Neuronal stem cell (in vitro differentiated cells): ENCODE results near the gene SHFL.

ENCODE experiments used
- DNase-seq: peaks from one replicate; pipeline ENCODE4 v3.0.0-alpha.2; 2013; ENCODE audit warnings: low spot score
- H2AFZ ChIP-seq: one replicate; pipeline ENCODE4 v1.6.1; 2013; ENCODE audit warnings: mild to moderate bottlenecking, low read length, inconsistent platforms
- H2AK5ac ChIP-seq: 2 replicates; pipeline ENCODE4 v1.6.1; 2013; ENCODE audit warnings: low read depth, mild to moderate bottlenecking, inconsistent platforms, low read length, moderate library complexity, mixed read lengths
- H2BK120ac ChIP-seq: 2 replicates; pipeline ENCODE4 v1.6.1; 2013; ENCODE audit warnings: low read depth, mild to moderate bottlenecking, inconsistent platforms, low read length, moderate library complexity, mixed read lengths
- H2BK12ac ChIP-seq: one replicate; pipeline ENCODE4 v1.6.1; 2013; ENCODE audit warnings: low read length, inconsistent platforms
- H2BK15ac ChIP-seq: 2 replicates; pipeline ENCODE4 v1.6.1; 2013; ENCODE audit warnings: mild to moderate bottlenecking, low read length, inconsistent platforms, mixed read lengths
- H2BK5ac ChIP-seq: one replicate; pipeline ENCODE4 v1.6.1; 2013; ENCODE audit warnings: inconsistent platforms, mild to moderate bottlenecking, low read length, moderate library complexity
- H3K14ac ChIP-seq: one replicate; pipeline ENCODE4 v1.6.1; 2013; ENCODE audit warnings: low read length, inconsistent platforms
- H3K18ac ChIP-seq: 2 replicates; pipeline ENCODE4 v1.6.1; 2013; ENCODE audit warnings: low read length, inconsistent platforms
- H3K23ac ChIP-seq: 2 replicates; pipeline ENCODE4 v1.6.1; 2013; ENCODE audit warnings: low read depth, mild to moderate bottlenecking, mixed read lengths, low read length, inconsistent platforms; ENCODE audit not compliant: poor library complexity
- H3K27ac ChIP-seq: replicated peaks from 3 replicates; pipeline ENCODE4 v1.5.1; 2013; ENCODE audit warnings: low read length, inconsistent platforms
- H3K27me3 ChIP-seq, 3 experiments: 2 replicates each; pipeline ENCODE4 v1.6.1; 2013; ENCODE audit warnings: low read length in 3 of 3, mild to moderate bottlenecking in 2 of 3, inconsistent platforms in 1 of 3, low read depth in 1 of 3, mixed read lengths in 1 of 3, moderate library complexity in 1 of 3; ENCODE audit not compliant: control insufficient read depth in 3 of 3, insufficient read depth in 3 of 3
- H3K36me3 ChIP-seq, 2 donors: replicated peaks in 1 of 2; 2 replicates each; pipeline ENCODE4 v1.6.1; 2013; ENCODE audit warnings: low read length in 2 of 2; ENCODE audit not compliant: control insufficient read depth in 2 of 2, insufficient read depth in 2 of 2
- H3K4ac ChIP-seq: 2 replicates; pipeline ENCODE4 v1.6.1; 2013; ENCODE audit warnings: inconsistent platforms, mild to moderate bottlenecking, low read length, moderate library complexity
- H3K4me1 ChIP-seq, 2 donors: 1 replicate in 1 of 2; 2 replicates in 1 of 2; pipeline ENCODE4 v1.6.1; 2013; ENCODE audit warnings: low read length in 2 of 2, low read depth in 1 of 2; ENCODE audit not compliant: control insufficient read depth in 2 of 2, insufficient read depth in 1 of 2
- H3K4me2 ChIP-seq: one replicate; pipeline ENCODE4 v1.6.1; 2013; ENCODE audit warnings: mild to moderate bottlenecking, low read length, inconsistent platforms; ENCODE audit not compliant: insufficient read depth, poor library complexity, severe bottlenecking
- H3K4me3 ChIP-seq, 2 donors: 2 replicates each; pipeline ENCODE4 v1.5.1; 2013; ENCODE audit warnings: low read length in 2 of 2, mild to moderate bottlenecking in 2 of 2, inconsistent platforms in 1 of 2, moderate library complexity in 1 of 2
- H3K79me1 ChIP-seq: one replicate; pipeline ENCODE4 v1.6.1; 2013; ENCODE audit warnings: low read depth, mild to moderate bottlenecking, inconsistent platforms, low read length, moderate library complexity
- H3K9ac ChIP-seq: one replicate; pipeline ENCODE4 v1.6.1; 2013; ENCODE audit warnings: mild to moderate bottlenecking, low read depth, low read length, inconsistent platforms; ENCODE audit not compliant: poor library complexity
- H3K9me3 ChIP-seq, 2 donors: replicated peaks in 1 of 2; 2 replicates each; pipeline versions ENCODE3 to v1.6.1; 2013; ENCODE audit warnings: low read length in 2 of 2, mild to moderate bottlenecking in 2 of 2, inconsistent platforms in 1 of 2, low read depth in 1 of 2, mixed read lengths in 1 of 2, moderate library complexity in 1 of 2; ENCODE audit not compliant: control insufficient read depth in 2 of 2, insufficient read depth in 1 of 2
- H4K8ac ChIP-seq: one replicate; pipeline ENCODE4 v1.6.1; 2013; ENCODE audit warnings: low read depth, mild to moderate bottlenecking, inconsistent platforms, low read length, moderate library complexity
- H4K91ac ChIP-seq: one replicate; pipeline ENCODE4 v1.6.1; 2013; ENCODE audit warnings: low read length, low read depth, mild to moderate bottlenecking, inconsistent platforms; ENCODE audit not compliant: poor library complexity
- WGBS, 2 donors: extraction: QIAGEN DNeasy Blood & Tissue Kit; methylation state at CpG; one replicate each; pipeline ENCODE4 v1.1.7; 2013; ENCODE audit warnings: missing lambda C conversion rate in 2 of 2, mixed read lengths in 1 of 2; ENCODE audit not compliant: insufficient read length in 2 of 2, insufficient replicate concordance in 1 of 2; ENCODE audit errors: extremely low coverage in 2 of 2; 5-methylcytosine and 5-hydroxymethylcytosine counted together

The SHFL gene

GRCh38 chr19:10070730-10071446 is 15.2 kb upstream of the SHFL start:
- peak overlapping the region; percentile 43 for H3K23ac ChIP-seq
- no peak overlapping the region for H2BK120ac ChIP-seq
- H3K27me3 ChIP-seq: peaks cover 0 to 5% (median 1%) of the 10 kb centered on the region in 3 experiments
- peaks cover 0 to 3% of the 10 kb centered on the region in 2 donors for H3K9me3 ChIP-seq
- H2AK5ac ChIP-seq: peak overlapping the region; percentile 37
- H3K14ac ChIP-seq: peak overlapping the region; percentile 38
- no peaks in the 10 kb centered on the region for H3K36me3 ChIP-seq
- no peak overlapping the region for H2BK12ac ChIP-seq
- no peak overlapping the region for H4K8ac ChIP-seq
- H3K4me1 ChIP-seq: peaks cover 0 to 2% of the 10 kb centered on the region in 2 donors
- no peak for DNase-seq
- H2AFZ ChIP-seq: peak overlapping the region; percentile 17
- H2BK15ac ChIP-seq: no peak overlapping the region
- H3K4ac ChIP-seq: no peak overlapping the region
- no CpG with 5 or more reads among the region's 22 CpGs for WGBS, 2 donors
- no peak overlapping the region for H4K91ac ChIP-seq
- no peak overlapping the region for H3K27ac ChIP-seq
- peak overlapping the region; percentile 48 for H3K18ac ChIP-seq
- H2BK5ac ChIP-seq: no peak overlapping the region
- peaks cover 2% of the 10 kb centered on the region for H3K79me1 ChIP-seq
- H3K4me2 ChIP-seq: no peak overlapping the region
- no peak overlapping the region for H3K4me3 ChIP-seq
- no peak overlapping the region for H3K9ac ChIP-seq

- no peak overlapping the region for H4K8ac ChIP-seq
- H3K4me2 ChIP-seq: no peak overlapping the region
- no peak overlapping the region for H2BK5ac ChIP-seq
- no peak overlapping the region for H3K4ac ChIP-seq
- H2BK12ac ChIP-seq: no peak overlapping the region
- H3K9ac ChIP-seq: no peak overlapping the region
- no peak overlapping the region for H3K14ac ChIP-seq
- peaks cover 0 to 3% of the 10 kb centered on the region in 2 donors for H3K9me3 ChIP-seq
- no peak overlapping the region for H3K23ac ChIP-seq
- H2AFZ ChIP-seq: no peak overlapping the region
- no CpG with 5 or more reads among the region's 2 CpGs for WGBS, 2 donors
- peaks cover 2% of the 10 kb centered on the region for H3K79me1 ChIP-seq
- no peak overlapping the region for H3K27ac ChIP-seq
- no peaks in the 10 kb centered on the region for H3K36me3 ChIP-seq
- H4K91ac ChIP-seq: no peak overlapping the region
- no peak for DNase-seq
- no peak overlapping the region for H3K18ac ChIP-seq
- no peak overlapping the region for H2BK15ac ChIP-seq
- H3K4me3 ChIP-seq: no peak overlapping the region
- H2AK5ac ChIP-seq: no peak overlapping the region
- H3K4me1 ChIP-seq: peaks cover 0 to 2% of the 10 kb centered on the region in 2 donors
- no peak overlapping the region for H2BK120ac ChIP-seq
- peaks cover 0 to 5% (median 0%) of the 10 kb centered on the region in 3 experiments for H3K27me3 ChIP-seq
Measured at GRCh38 chr19:10074153-10074552, 12.0 kb upstream of the SHFL start.

- Histone ChIP-seq H2BK15ac (no peak overlapping the region), H3K14ac (no peak overlapping the region), H3K18ac (no peak overlapping the region), H2BK120ac (no peak overlapping the region), H3K4me3 (peak overlapping the region in 1 of 2 donors; percentile 47), H4K8ac (no peak overlapping the region), H3K27ac (no peak overlapping the region), H3K4me1 (no peaks in the 10 kb centered on the region), H3K4me2 (no peak overlapping the region), H3K27me3 (no peaks in the 10 kb centered on the region), H3K4ac (no peak overlapping the region), H2AFZ (no peak overlapping the region), H3K9ac (no peak overlapping the region), H2AK5ac (no peak overlapping the region), H4K91ac (no peak overlapping the region), H3K36me3 (no peaks in the 10 kb centered on the region), H2BK5ac (no peak overlapping the region), H3K79me1 (no peaks in the 10 kb centered on the region), H2BK12ac (no peak overlapping the region), H3K23ac (no peak overlapping the region), H3K9me3 (peaks cover 0 to 3% of the 10 kb centered on the region in 2 donors)
- WGBS, 2 donors: 100% methylated on average over 3 of the region's 6 CpGs; no CpG with 5 or more reads in 1 of the 2 donors
- DNase-seq: no peak
Measured at GRCh38 chr19:10076535-10076934, 9.6 kb upstream of the SHFL start.

GRCh38 chr19:10078329-10078728 is 7.8 kb upstream of the SHFL start:
- no peak overlapping the region for H3K4ac ChIP-seq
- H3K27me3 ChIP-seq: no peaks in the 10 kb centered on the region
- H2BK5ac ChIP-seq: no peak overlapping the region
- H3K4me1 ChIP-seq: no peaks in the 10 kb centered on the region
- peaks cover 0 to 3% of the 10 kb centered on the region in 2 donors for H3K9me3 ChIP-seq
- no peak overlapping the region for H3K27ac ChIP-seq
- no peaks in the 10 kb centered on the region for H3K36me3 ChIP-seq
- WGBS, 2 donors: no CpG with 5 or more reads among the region's 8 CpGs
- H2BK12ac ChIP-seq: no peak overlapping the region
- H3K79me1 ChIP-seq: no peaks in the 10 kb centered on the region
- H2BK120ac ChIP-seq: no peak overlapping the region
- H2BK15ac ChIP-seq: no peak overlapping the region
- H2AK5ac ChIP-seq: no peak overlapping the region
- H3K18ac ChIP-seq: no peak overlapping the region
- H3K4me2 ChIP-seq: no peak overlapping the region
- H3K4me3 ChIP-seq: no peak overlapping the region
- no peak for DNase-seq
- no peak overlapping the region for H4K8ac ChIP-seq
- no peak overlapping the region for H2AFZ ChIP-seq
- H4K91ac ChIP-seq: no peak overlapping the region
- no peak overlapping the region for H3K23ac ChIP-seq
- no peak overlapping the region for H3K14ac ChIP-seq
- no peak overlapping the region for H3K9ac ChIP-seq
